OCI-LY7 (cell line): ENCODE results near the gene SOX12. TPM values are rescaled to one million over a fixed set of nuclear protein-coding genes. Genes with fewer than 3 reads are reported as not detected.

ENCODE experiments used
- BruUV-seq: library from RNA; stranded (reverse); fragments of 400-500 nt; replicated peaks from 2 replicates; lab custom pipeline; 2021; lab: Mats Ljungman, UMichigan
- CTCF ChIA-PET: fragments of 300-600 bp; sonication (Branson Sonifier 250); formaldehyde crosslinking; loops from one replicate; lab custom pipeline; 2022; ENCODE audit warnings: antibody characterized with exemption; ENCODE audit not compliant: unreplicated experiment; lab: Charles Lee
- POLR2A ChIA-PET: fragments of 300-600 bp; sonication (Branson Sonifier 250); formaldehyde crosslinking; loops from one replicate; lab custom pipeline; 2022; ENCODE audit warnings: antibody characterized with exemption; lab: Charles Lee
- DNase-seq: peaks from one replicate; pipeline ENCODE4 v3.0.0-alpha.2; 2015; ENCODE audit warnings: low spot score
- H2AFZ ChIP-seq: fragments of 200-600 bp; sonication (generic), shearing (Covaris generic); 2 replicates; pipeline ENCODE4 v1.6.1; 2014; ENCODE audit warnings: mild to moderate bottlenecking, antibody characterized with exemption, low read length, moderate library complexity
- H3K27ac ChIP-seq: fragments of 200-600 bp; sonication (generic); 2 replicates; pipeline ENCODE4 v1.5.1; 2014; ENCODE audit warnings: mixed run types, low read depth, mild to moderate bottlenecking, moderate library complexity, low read length, inconsistent platforms; ENCODE audit not compliant: poor library complexity, severe bottlenecking
- H3K36me3 ChIP-seq: fragments of 200-600 bp; sonication (generic); 2 replicates; pipeline ENCODE4 v1.6.1; 2014; ENCODE audit warnings: mild to moderate bottlenecking, antibody characterized with exemption, low read length, moderate library complexity, mixed read lengths; ENCODE audit not compliant: insufficient read depth
- H3K4me1 ChIP-seq: fragments of 200-600 bp; sonication (generic); 2 replicates; pipeline ENCODE4 v1.5.1; 2014; ENCODE audit warnings: mild to moderate bottlenecking, low read length; ENCODE audit not compliant: insufficient read depth, poor library complexity, severe bottlenecking
- H3K4me2 ChIP-seq: fragments of 200-600 bp; sonication (generic); 2 replicates; pipeline ENCODE4 v1.6.1; 2014; ENCODE audit warnings: mild to moderate bottlenecking, low read length
- H3K4me3 ChIP-seq: fragments of 200-600 bp; sonication (generic); 2 replicates; pipeline ENCODE4 v1.5.1; 2014; ENCODE audit warnings: mild to moderate bottlenecking, low read depth, low read length; ENCODE audit not compliant: poor library complexity, severe bottlenecking
- H3K79me2 ChIP-seq: fragments of 200-600 bp; sonication (generic); 2 replicates; pipeline ENCODE4 v1.6.1; 2016; ENCODE audit warnings: low read depth, mild to moderate bottlenecking, low read length, moderate library complexity, mixed read lengths; ENCODE audit not compliant: insufficient read depth
- H3K9me2 ChIP-seq: fragments of 200-600 bp; sonication (generic); 2 replicates; pipeline ENCODE4 v1.6.1; 2016; ENCODE audit warnings: mild to moderate bottlenecking, low read length, mixed read lengths; ENCODE audit not compliant: insufficient read depth
- H3K9me3 ChIP-seq: fragments of 200-600 bp; sonication (generic); 2 replicates; pipeline ENCODE4 v1.6.1; 2014; ENCODE audit warnings: mild to moderate bottlenecking, mixed run types, low read length, mixed read lengths
- H4K20me1 ChIP-seq: fragments of 200-600 bp; sonication (generic); 2 replicates; pipeline ENCODE4 v1.6.1; 2014; ENCODE audit warnings: mild to moderate bottlenecking, antibody characterized with exemption, low read length, moderate library complexity, mixed read lengths; ENCODE audit not compliant: insufficient read depth
- CTCF ChIP-seq: fragments of 200-600 bp; sonication (generic); conservative IDR thresholded peaks from 2 replicates; pipeline ENCODE4 v1.5.1; 2014; ENCODE audit warnings: mild to moderate bottlenecking, antibody characterized with exemption, low read length, moderate library complexity, mixed read lengths
- EZH2phosphoT487 ChIP-seq: fragments of 200-600 bp; sonication (generic); IDR thresholded peaks from 2 replicates; pipeline ENCODE4 v1.6.1; 2018; ENCODE audit warnings: low read depth, borderline replicate concordance, mild to moderate bottlenecking, mixed run types, antibody characterized with exemption, low read length, moderate library complexity, mixed read lengths
- intact Hi-C: fragments of 100-400 bp; cut with micrococcal nuclease; formaldehyde crosslinking; loops from one replicate; pipeline ENCODE4 v1.10.0; 2022; ENCODE audit not compliant: unreplicated experiment
- total RNA-seq, 2 experiments: library from RNA; depleted of rRNA in 1 of 2; stranded (reverse); fragments of >200 nt in 1 of 2; shearing (Covaris generic) in 1 of 2; gene quantifications; 2 replicates each; pipeline ENCODE4 v1.2.3, GENCODE V29; 2014 to 2022

SOX12 gene
- total RNA-seq, 2 experiments from 2014 or later, result 16.4 to 43.8 TPM

DNA sequence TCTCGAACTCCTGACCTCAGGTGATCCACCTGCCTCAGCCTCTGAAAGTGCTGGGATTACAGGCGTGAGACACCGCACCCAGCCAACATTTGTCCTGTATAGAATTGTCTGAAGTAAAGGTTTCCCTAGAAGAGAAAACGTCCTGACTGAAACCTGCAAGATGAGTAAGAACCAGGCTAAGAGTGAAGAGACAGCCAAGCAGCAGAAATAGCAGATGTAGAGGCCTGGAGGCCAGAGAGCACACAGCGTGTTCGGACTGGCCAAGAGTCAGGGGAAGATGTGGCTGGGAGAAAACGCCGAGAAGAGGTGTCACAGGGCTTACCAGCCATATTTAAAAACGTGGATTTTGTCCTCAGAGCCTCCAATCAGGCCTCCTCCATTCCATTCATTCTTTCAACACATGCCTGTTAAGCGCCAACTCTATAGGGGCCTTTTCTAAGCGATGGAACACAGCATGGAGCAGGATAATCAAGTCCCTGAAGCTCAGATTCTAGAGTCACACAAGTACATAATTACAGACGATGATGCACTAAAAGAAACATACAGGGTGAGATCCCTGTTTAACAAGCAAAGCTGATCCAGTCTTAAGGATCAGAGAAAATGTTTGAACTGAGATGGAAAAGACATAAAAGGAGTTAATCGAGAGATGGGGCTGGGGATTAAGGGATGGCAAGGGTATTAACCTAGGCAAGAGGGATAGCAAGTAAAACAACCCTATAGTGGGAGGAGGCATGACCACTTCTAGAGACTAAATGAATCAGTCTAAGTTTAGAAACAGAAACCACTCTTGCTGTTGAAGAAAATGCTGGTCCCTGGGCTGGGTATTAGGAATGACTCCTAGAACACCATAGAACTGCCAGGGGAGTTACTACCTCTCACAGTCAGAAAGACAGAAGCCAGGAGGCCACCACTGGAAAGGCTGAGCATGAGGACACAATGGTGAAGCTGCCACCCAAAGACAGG is 23.2 kb upstream of the SOX12 start:
- no peak overlapping the region for H2AFZ ChIP-seq
- BruUV-seq, result no TSS peak
- H3K27ac ChIP-seq, result no peak overlapping the region
- H3K9me3 ChIP-seq, result no peaks in the 10 kb centered on the region
- intact Hi-C loops, result no loop called here
- DNase-seq, result no peak
- peaks cover 16% of the 10 kb centered on the region for H3K36me3 ChIP-seq
- CTCF ChIA-PET, result no interaction called here
- TF ChIP-seq EZH2phosphoT487 (no peak), CTCF (no peak)
- peaks cover 30% of the 10 kb centered on the region for H3K79me2 ChIP-seq
- no peak overlapping the region for H3K4me2 ChIP-seq
- POLR2A ChIA-PET, result no interaction called here
- peaks cover 24% of the 10 kb centered on the region for H3K4me1 ChIP-seq
- no peaks in the 10 kb centered on the region for H3K9me2 ChIP-seq
- peaks cover 20% of the 10 kb centered on the region; the same call in 1 of the 2 replicates for H4K20me1 ChIP-seq
- H3K4me3 ChIP-seq, result no peak overlapping the region

- ChIA-PET CTCF (no interaction called here), POLR2A (interaction anchor here (0.8 kb wide), 1 partner anchor 15 kb away, joined by 3 read pairs; no protein-coding TSS in a partner anchor)
- intact Hi-C loops, result no loop called here
Measured at GRCh38 chr20:305745-306144, 19.6 kb upstream of the SOX12 start.

More at GRCh38 chr20:305745-306144, 19.6 kb upstream of the SOX12 start:
- H3K4me3 ChIP-seq, result no peak overlapping the region
- peaks cover 20% of the 10 kb centered on the region for H3K4me1 ChIP-seq
- peaks cover 2% of the 10 kb centered on the region for H3K36me3 ChIP-seq
- no peak overlapping the region for H3K27ac ChIP-seq
- no peak overlapping the region for H2AFZ ChIP-seq
- no peaks in the 10 kb centered on the region for H3K9me2 ChIP-seq
- TF ChIP-seq CTCF (no peak), EZH2phosphoT487 (no peak)
- H4K20me1 ChIP-seq, result 0 out of 2 replicates have a peak, but pooled peaks cover under 1% of the 10 kb centered on the region
- H3K79me2 ChIP-seq, result no peaks in the 10 kb centered on the region; the same call in 1 of the 2 replicates
- no peaks in the 10 kb centered on the region for H3K9me3 ChIP-seq
- DNase-seq, result no peak
- BruUV-seq, result no TSS peak
- H3K4me2 ChIP-seq, result no peak overlapping the region
